Transverse colon (tissue), 4 donors: ENCODE measurements around the gene GRM7. TPM values are rescaled to one million over a fixed set of nuclear protein-coding genes. Genes with fewer than 3 reads are reported as not detected.

Experiments used
- DNase-seq: peaks from one replicate; pipeline ENCODE4 v3.0.0-alpha.2; 2019
- H3K27ac ChIP-seq, 4 donors: fragments of 200-600 bp; sonication (generic); 2 replicates each; pipeline ENCODE4 v1.5.1; 2016 to 2018; ENCODE audit warnings: inconsistent platforms in 4 of 4
- H3K27me3 ChIP-seq: fragments of 200-600 bp; sonication (generic); 2 replicates; pipeline ENCODE4 v1.5.1; 2017; ENCODE audit warnings: inconsistent platforms
- H3K36me3 ChIP-seq, 4 donors: fragments of 200-600 bp; sonication (generic); 2 replicates each; pipeline ENCODE4 v1.5.1; 2017 to 2019; ENCODE audit warnings: inconsistent platforms in 4 of 4
- H3K4me1 ChIP-seq, 4 donors: fragments of 200-600 bp; sonication (generic); 2 replicates each; pipeline ENCODE4 v1.5.1; 2017 to 2020; ENCODE audit warnings: inconsistent platforms in 4 of 4
- H3K4me3 ChIP-seq, 4 donors: fragments of 200-600 bp; sonication (generic); 1 replicate in 1 of 4; 2 replicates in 3 of 4; pipeline versions ENCODE4 v1.5.1 to v1.6.1; 2017 to 2019; ENCODE audit warnings: inconsistent platforms in 4 of 4
- H3K9me3 ChIP-seq, 2 donors: fragments of 200-600 bp; sonication (generic); 2 replicates each; pipeline ENCODE4 v1.5.1; 2017 to 2019; ENCODE audit warnings: inconsistent platforms in 2 of 2
- CTCF ChIP-seq, 5 experiments: fragments of 200-600 bp in 3 of 5; fragments of 450-650 bp in 2 of 5; sonication (generic) in 3 of 5; IDR thresholded peaks; 1 replicate in 2 of 5; 2 replicates in 3 of 5; pipeline ENCODE4 v1.5.1; 2016 to 2017; ENCODE audit warnings: antibody characterized with exemption in 5 of 5, inconsistent platforms in 3 of 5, mild to moderate bottlenecking in 2 of 5, moderate library complexity in 1 of 5
- EP300 ChIP-seq: sonication (generic); formaldehyde crosslinking; IDR thresholded peaks from one replicate; pipeline ENCODE4 v1.6.1; 2017; ENCODE audit warnings: antibody characterized with exemption, low read depth
- POLR2A ChIP-seq: fragments of 450-650 bp; IDR thresholded peaks from one replicate; pipeline ENCODE4 v1.6.1; 2016; ENCODE audit warnings: antibody characterized with exemption, mild to moderate bottlenecking, moderate library complexity
- POLR2AphosphoS5 ChIP-seq, 3 donors: sonication (generic); formaldehyde crosslinking; IDR thresholded peaks; one replicate each; pipeline ENCODE4 v1.6.1; 2016; ENCODE audit warnings: antibody characterized with exemption in 3 of 3
- WGBS, 2 donors: methylation state at CpG; one replicate each; pipeline ENCODE4 v1.1.5; 2018; ENCODE audit warnings: low coverage in 1 of 2; 5-methylcytosine and 5-hydroxymethylcytosine counted together
- in situ Hi-C, 4 donors: fragments of 200-750 bp; cut with MboI; loops; one replicate each; pipeline versions ENCODE4 v1.15.0 to v1.15.1; 2017; ENCODE audit warnings: low sequenced_read_pairs in 3 of 4, low pct_ligation_motif_present in 1 of 4, low pct_unique_long_range_greater_than_20kb in 1 of 4
- intact Hi-C: fragments of 100-400 bp; cut with DNase I; formaldehyde crosslinking; loops from one replicate; pipeline ENCODE4 v1.15.1; 2023; ENCODE audit warnings: low total_unique reads
- total RNA-seq, 4 donors: library from RNA; depleted of rRNA; stranded (reverse); fragments of >200 nt; gene quantifications; one replicate each; pipeline ENCODE4 v1.1.0, GENCODE V29; 2016

GRM7 gene
- total RNA-seq, 4 donors from 2014 or later = 0.14 to 0.20 (median 0.16) TPM; not detected in 1

GRCh38 chr3:7204848-7205156 is 343.9 kb downstream of the GRM7 start:
- Histone ChIP-seq H3K9me3 (no peaks in the 10 kb centered on the region), H3K27me3 (no peaks in the 10 kb centered on the region), H3K4me1 (no peaks in the 10 kb centered on the region), H3K4me3 (no peak overlapping the region), H3K27ac (no peak overlapping the region), H3K36me3 (no peaks in the 10 kb centered on the region)
- no peak for DNase-seq
- 43 to 45% methylated on average over 2 of the region's 2 CpGs for WGBS, 2 donors
- intact Hi-C loops (loop anchor here (1.0 kb wide), 1 partner anchor 9 kb away; no protein-coding TSS in a partner anchor), in situ Hi-C loops (no loop called here)
- TF ChIP-seq POLR2A = no peak
- no peak for TF ChIP-seq CTCF (IDR thresholded peaks at IDR 0.05)
- TF ChIP-seq EP300 = no peak
- TF ChIP-seq POLR2AphosphoS5 (IDR thresholded peaks at IDR 0.05) = no peak

GRCh38 chr3:7205535-7205934 is 344.6 kb downstream of the GRM7 start:
- no peaks in the 10 kb centered on the region for H3K9me3 ChIP-seq
- peak overlapping the region in 1 of 4 donors; percentile 14 for H3K4me3 ChIP-seq
- intact Hi-C loops (loop anchor here (1.0 kb wide), 1 partner anchor 9 kb away; no protein-coding TSS in a partner anchor), in situ Hi-C loops (no loop called here)
- DNase-seq = no peak
- 54 to 66% methylated on average over 4 of the region's 4 CpGs for WGBS, 2 donors
- H3K4me1 ChIP-seq = no peaks in the 10 kb centered on the region
- H3K27me3 ChIP-seq = no peaks in the 10 kb centered on the region
- H3K36me3 ChIP-seq = no peaks in the 10 kb centered on the region
- TF ChIP-seq CTCF (IDR thresholded peaks at IDR 0.05) = no peak
- TF ChIP-seq POLR2AphosphoS5 (IDR thresholded peaks at IDR 0.05) = no peak
- TF ChIP-seq EP300 = no peak
- no peak for TF ChIP-seq POLR2A
- H3K27ac ChIP-seq = no peak overlapping the region

- 51 to 58% methylated on average over 4 of the region's 4 CpGs for whole genome bisulfite sequencing, 2 donors
- Histone ChIP-seq H3K27ac (no peak overlapping the region), H3K4me3 (peak overlapping the region in 1 of 4 donors; percentile 14), H3K4me1 (no peaks in the 10 kb centered on the region), H3K36me3 (no peaks in the 10 kb centered on the region), H3K9me3 (no peaks in the 10 kb centered on the region), H3K27me3 (no peaks in the 10 kb centered on the region)
- in situ Hi-C loops (no loop called here), intact Hi-C loops (loop anchor here (1.0 kb wide), 1 partner anchor 8 kb away; no protein-coding TSS in a partner anchor)
- no peak for DNase-seq
- TF ChIP-seq POLR2AphosphoS5 (IDR thresholded peaks at IDR 0.05) (no peak), EP300 (no peak), CTCF (IDR thresholded peaks at IDR 0.05) (no peak), POLR2A (no peak)
Measured at GRCh38 chr3:7205962-7206361, 345.0 kb downstream of the GRM7 start.

GRCh38 chr3:7207125-7207524 is 346.2 kb downstream of the GRM7 start:
- intact Hi-C loops = no loop called here
- H3K27me3 ChIP-seq = no peaks in the 10 kb centered on the region
- TF ChIP-seq POLR2AphosphoS5 (IDR thresholded peaks at IDR 0.05) (no peak), POLR2A (no peak), EP300 (no peak), CTCF (IDR thresholded peaks at IDR 0.05) (no peak)
- H3K9me3 ChIP-seq = no peaks in the 10 kb centered on the region
- H3K4me3 ChIP-seq = no peak overlapping the region
- no peaks in the 10 kb centered on the region for H3K36me3 ChIP-seq
- no peaks in the 10 kb centered on the region for H3K4me1 ChIP-seq
- H3K27ac ChIP-seq = no peak overlapping the region
- WGBS, 2 donors = 77 to 87% methylated on average over 5 of the region's 5 CpGs
- in situ Hi-C loops = no loop called here
- no peak for DNase-seq
